Breast epithelium (tissue), 4 donors: ENCODE results near the gene ACAA2. TPM values are rescaled to one million over a fixed set of nuclear protein-coding genes. Genes with fewer than 3 reads are reported as not detected.
"Not testable (repeated sequence)": the region's sequence is repeated elsewhere in the genome, so short reads cannot be mapped to it uniquely, and the experiment has no call there.

Experiments used
- DNase-seq, 2 donors: peaks; one replicate each; pipeline ENCODE4 v3.0.0-alpha.2; 2019; ENCODE audit warnings: low spot score in 2 of 2
- H3K27ac ChIP-seq, 2 donors: fragments of 200-600 bp; sonication (generic) in 1 of 2; one replicate each; pipeline ENCODE4 v1.5.1; 2016 to 2019; ENCODE audit warnings: mild to moderate bottlenecking in 1 of 2
- H3K27me3 ChIP-seq, 2 donors: fragments of 200-600 bp; sonication (generic) in 1 of 2; one replicate each; pipeline versions ENCODE4 v1.5.1 to v1.6.0; 2017 to 2019; ENCODE audit warnings: control low read depth in 1 of 2, mild to moderate bottlenecking in 1 of 2
- H3K36me3 ChIP-seq: fragments of 200-600 bp; one replicate; pipeline ENCODE4 v1.5.1; 2019
- H3K4me1 ChIP-seq, 2 donors: fragments of 200-600 bp; sonication (generic); one replicate each; pipeline ENCODE4 v1.5.1; 2016 to 2019; ENCODE audit warnings: control low read depth in 1 of 2
- H3K4me3 ChIP-seq, 3 donors: fragments of 200-600 bp; sonication (generic); 1 replicate in 2 of 3; 2 replicates in 1 of 3; pipeline ENCODE4 v1.5.1; 2016 to 2019; ENCODE audit warnings: mild to moderate bottlenecking in 3 of 3, moderate library complexity in 2 of 3
- H3K9me3 ChIP-seq, 2 donors: fragments of 200-600 bp; sonication (generic) in 1 of 2; one replicate each; pipeline ENCODE4 v1.5.1; 2016 to 2019; ENCODE audit warnings: control low read depth in 1 of 2
- POLR2A ChIP-seq: fragments of 450-650 bp; IDR thresholded peaks from one replicate; pipeline ENCODE4 v1.6.1; 2016; ENCODE audit warnings: antibody characterized with exemption, mild to moderate bottlenecking, moderate library complexity
- POLR2AphosphoS5 ChIP-seq, 3 donors: sonication (generic); formaldehyde crosslinking; IDR thresholded peaks; one replicate each; pipeline ENCODE4 v1.6.1; 2017; ENCODE audit warnings: antibody characterized with exemption in 3 of 3
- intact Hi-C: fragments of 100-400 bp; cut with DNase I; formaldehyde crosslinking; loops from one replicate; pipeline ENCODE4 v1.15.1; 2023; ENCODE audit warnings: low total_unique reads
- total RNA-seq, 3 donors: library from RNA; depleted of rRNA; stranded (reverse); fragments of >200 nt; gene quantifications; one replicate each; pipeline ENCODE4 v1.1.0, GENCODE V29; 2016
- TF ChIP-seq, protein P1 (sequence below), 3 donors: fragments of 450-650 bp; IDR thresholded peaks; one replicate each; pipeline ENCODE4 v1.5.1; 2016 to 2017; ENCODE audit warnings: antibody characterized with exemption in 3 of 3, mild to moderate bottlenecking in 3 of 3, moderate library complexity in 3 of 3

The ACAA2 gene
- total RNA-seq, 3 donors from 2014 or later: 67.9 to 99.5 (median 70.5) TPM

DNA sequence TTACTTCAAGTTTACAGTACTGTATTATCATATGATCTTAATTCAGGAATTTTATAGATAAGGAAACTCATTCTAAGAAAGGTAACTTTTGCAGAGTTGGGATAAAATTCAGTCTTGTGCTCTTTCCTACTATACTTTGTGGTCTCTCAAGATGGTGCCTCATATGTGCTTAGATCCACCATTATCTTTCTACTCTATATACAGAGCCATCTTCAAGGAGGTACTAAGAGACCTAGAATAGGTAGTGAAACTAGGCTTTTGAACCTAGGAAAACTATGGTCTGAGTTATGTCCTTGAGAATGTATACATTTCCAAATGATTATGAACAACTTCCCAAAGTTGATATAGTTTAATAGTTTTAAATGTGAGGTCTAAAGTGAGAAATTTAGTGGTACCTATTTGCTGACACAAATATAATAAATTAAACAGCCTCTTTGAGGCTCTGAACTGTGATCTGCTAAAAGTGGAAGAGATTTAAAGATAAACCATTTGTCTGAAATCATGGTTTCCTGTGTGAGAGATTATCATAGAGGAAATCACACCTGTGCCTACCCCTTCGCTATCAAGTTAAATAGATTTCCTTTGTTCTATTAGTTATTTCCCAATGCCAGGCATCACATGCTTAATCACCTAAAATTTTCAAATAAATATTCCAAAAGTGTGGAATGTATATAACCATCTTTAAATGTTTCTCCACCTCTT, 27.2 kb downstream of the ACAA2 start:
- DNase-seq: no peak
- H3K27me3 ChIP-seq: no peaks in the 10 kb centered on the region
- peaks cover 3% of the 10 kb centered on the region for H3K36me3 ChIP-seq
- no peak overlapping the region for H3K27ac ChIP-seq
- no peak overlapping the region for H3K4me3 ChIP-seq
- H3K9me3 ChIP-seq: no peaks in the 10 kb centered on the region
- intact Hi-C loops: no loop called here
- TF ChIP-seq POLR2A (no peak), POLR2AphosphoS5 (IDR thresholded peaks at IDR 0.05) (no peak)
- TF ChIP-seq, protein P1, sequence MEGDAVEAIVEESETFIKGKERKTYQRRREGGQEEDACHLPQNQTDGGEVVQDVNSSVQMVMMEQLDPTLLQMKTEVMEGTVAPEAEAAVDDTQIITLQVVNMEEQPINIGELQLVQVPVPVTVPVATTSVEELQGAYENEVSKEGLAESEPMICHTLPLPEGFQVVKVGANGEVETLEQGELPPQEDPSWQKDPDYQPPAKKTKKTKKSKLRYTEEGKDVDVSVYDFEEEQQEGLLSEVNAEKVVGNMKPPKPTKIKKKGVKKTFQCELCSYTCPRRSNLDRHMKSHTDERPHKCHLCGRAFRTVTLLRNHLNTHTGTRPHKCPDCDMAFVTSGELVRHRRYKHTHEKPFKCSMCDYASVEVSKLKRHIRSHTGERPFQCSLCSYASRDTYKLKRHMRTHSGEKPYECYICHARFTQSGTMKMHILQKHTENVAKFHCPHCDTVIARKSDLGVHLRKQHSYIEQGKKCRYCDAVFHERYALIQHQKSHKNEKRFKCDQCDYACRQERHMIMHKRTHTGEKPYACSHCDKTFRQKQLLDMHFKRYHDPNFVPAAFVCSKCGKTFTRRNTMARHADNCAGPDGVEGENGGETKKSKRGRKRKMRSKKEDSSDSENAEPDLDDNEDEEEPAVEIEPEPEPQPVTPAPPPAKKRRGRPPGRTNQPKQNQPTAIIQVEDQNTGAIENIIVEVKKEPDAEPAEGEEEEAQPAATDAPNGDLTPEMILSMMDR (IDR thresholded peaks at IDR 0.05): no peak
- H3K4me1 ChIP-seq: no peaks in the 10 kb centered on the region

GRCh38 chr18:49784427-49785185, 28.7 kb downstream of the ACAA2 start:
- peaks cover 3% of the 10 kb centered on the region for H3K36me3 ChIP-seq
- no peak for DNase-seq
- H3K9me3 ChIP-seq: no peaks in the 10 kb centered on the region
- no peak overlapping the region for H3K27ac ChIP-seq
- H3K27me3 ChIP-seq: no peaks in the 10 kb centered on the region
- H3K4me1 ChIP-seq: no peaks in the 10 kb centered on the region
- TF ChIP-seq POLR2A: no peak
- TF ChIP-seq, protein P1 (IDR thresholded peaks at IDR 0.05): no peak
- TF ChIP-seq POLR2AphosphoS5 (IDR thresholded peaks at IDR 0.05): no peak
- intact Hi-C loops: no loop called here
- H3K4me3 ChIP-seq: no peak overlapping the region

DNA sequence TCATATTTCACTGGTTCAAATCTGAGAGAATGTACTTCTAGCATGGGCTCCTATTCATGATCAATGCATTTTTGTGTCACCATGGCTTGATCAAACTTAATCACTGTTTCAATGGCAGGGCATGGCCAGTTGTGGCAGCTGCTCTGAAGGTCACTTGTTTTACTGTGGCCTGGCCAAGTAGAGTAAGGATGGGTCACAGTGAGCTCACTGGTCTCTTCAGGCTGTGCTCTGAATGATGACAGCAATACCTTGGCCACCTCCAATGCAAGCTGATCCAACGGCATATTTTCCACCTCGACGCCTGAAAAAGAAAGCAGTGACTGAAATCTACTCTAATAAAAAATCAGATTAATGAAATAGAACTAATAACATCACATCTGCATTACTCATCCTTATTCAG, 29.7 kb downstream of the ACAA2 start:
- not testable (repeated sequence) for H3K27ac ChIP-seq

DNA sequence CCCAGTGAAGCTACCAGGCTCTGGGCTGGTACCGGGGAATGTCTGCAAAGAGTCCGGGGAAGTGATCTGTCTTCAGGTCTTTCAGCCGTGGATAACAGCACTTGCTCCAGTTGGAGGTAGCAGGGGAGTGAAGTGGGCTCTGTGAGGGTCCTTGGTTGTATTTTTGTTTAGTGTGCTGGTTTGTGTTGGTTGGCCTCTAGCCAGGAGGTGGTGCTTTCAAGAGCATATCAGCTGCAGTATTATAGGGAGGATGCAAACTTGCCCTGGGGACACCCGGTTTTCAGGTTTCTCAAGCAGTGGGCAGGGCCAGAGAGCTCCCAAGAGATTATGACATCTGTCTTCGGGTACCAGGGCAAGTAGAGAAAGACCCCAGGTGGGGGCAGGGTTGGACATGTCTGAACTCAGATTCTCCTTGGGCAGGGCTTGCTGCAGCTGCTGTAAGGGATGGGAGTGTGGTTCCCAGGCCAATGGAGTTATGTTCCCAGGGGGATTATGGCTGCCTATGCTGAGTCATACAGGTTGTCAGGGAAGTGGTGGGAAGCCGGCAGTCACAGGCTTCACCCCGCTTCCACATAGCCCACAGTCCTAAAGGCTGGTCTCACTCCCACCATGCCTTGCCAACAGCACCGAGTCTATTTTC, 34.4 kb downstream of the ACAA2 start:
- no peaks in the 10 kb centered on the region for H3K36me3 ChIP-seq
- H3K9me3 ChIP-seq: peaks cover 8 to 24% of the 10 kb centered on the region in 2 donors
- no peak overlapping the region for H3K4me3 ChIP-seq
- H3K27me3 ChIP-seq: no peaks in the 10 kb centered on the region
- no peaks in the 10 kb centered on the region for H3K4me1 ChIP-seq
- no peak overlapping the region for H3K27ac ChIP-seq
- intact Hi-C loops: no loop called here
- DNase-seq: no peak
- TF ChIP-seq, protein P1 (IDR thresholded peaks at IDR 0.05): no peak
- TF ChIP-seq POLR2AphosphoS5 (IDR thresholded peaks at IDR 0.05) (no peak), POLR2A (no peak)

More for the DNA sequence above, 29.7 kb downstream of the ACAA2 start:
- intact Hi-C loops, DNase-seq, H3K9me3 ChIP-seq, H3K36me3 ChIP-seq, H3K4me1 ChIP-seq, H3K27me3 ChIP-seq, H3K4me3 ChIP-seq: not testable (repeated sequence)

- intact Hi-C loops: no loop called here
- H3K36me3 ChIP-seq: no peaks in the 10 kb centered on the region
- DNase-seq: no peak
- no peaks in the 10 kb centered on the region for H3K9me3 ChIP-seq
- H3K27ac ChIP-seq: no peak overlapping the region
- TF ChIP-seq POLR2AphosphoS5 (IDR thresholded peaks at IDR 0.05): no peak
- TF ChIP-seq, protein P1 (IDR thresholded peaks at IDR 0.05): no peak
- TF ChIP-seq POLR2A: no peak
- no peaks in the 10 kb centered on the region for H3K27me3 ChIP-seq
- H3K4me1 ChIP-seq: no peaks in the 10 kb centered on the region
- H3K4me3 ChIP-seq: no peak overlapping the region
Measured at GRCh38 chr18:49769047-49769728, 44.1 kb downstream of the ACAA2 start.
